NCI-H2227 (cell line): ENCODE measurements around the gene KCTD15.

Experiments used
- DNase-seq: peaks from one replicate; lab custom pipeline; 2025; ENCODE audit not compliant: unreplicated experiment; lab: John Stamatoyannopoulos, UW

KCTD15 gene, protein sequence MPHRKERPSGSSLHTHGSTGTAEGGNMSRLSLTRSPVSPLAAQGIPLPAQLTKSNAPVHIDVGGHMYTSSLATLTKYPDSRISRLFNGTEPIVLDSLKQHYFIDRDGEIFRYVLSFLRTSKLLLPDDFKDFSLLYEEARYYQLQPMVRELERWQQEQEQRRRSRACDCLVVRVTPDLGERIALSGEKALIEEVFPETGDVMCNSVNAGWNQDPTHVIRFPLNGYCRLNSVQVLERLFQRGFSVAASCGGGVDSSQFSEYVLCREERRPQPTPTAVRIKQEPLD

GRCh38 chr19:33796164-33796875, at the start of gene KCTD15:
TSS of gene KCTD15 (plus strand) at chr19:33796870. CDS start at chr19:33800455, 3,585 bp downstream.
- DNase-seq = peak; percentile 95

GRCh38 chr19:33747273-33747672, 49.4 kb upstream of the KCTD15 start:
- peak; percentile 79 for DNase-seq

DNA sequence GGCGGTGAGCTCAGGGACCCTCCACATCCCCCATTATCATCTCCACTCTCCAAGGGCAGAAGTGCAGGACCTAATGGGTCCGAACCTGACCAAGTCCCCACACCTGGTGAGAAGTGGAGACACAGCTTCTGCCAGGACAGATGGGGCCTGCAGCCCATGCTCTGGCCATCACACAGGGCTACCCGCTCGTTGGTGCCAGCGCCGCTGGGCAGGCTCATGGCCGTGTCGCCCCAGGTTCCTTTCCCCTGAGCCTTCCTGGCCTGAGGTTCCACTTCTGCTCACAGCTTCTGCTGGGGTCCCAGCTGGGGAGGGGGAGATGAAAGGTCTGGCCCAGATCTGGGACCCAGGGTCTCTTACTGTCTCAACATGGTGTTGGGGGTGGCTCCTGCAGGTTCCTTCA, 48.4 kb upstream of the KCTD15 start:
- DNase-seq = no peak

GRCh38 chr19:33749016-33749415, 47.7 kb upstream of the KCTD15 start:
- DNase-seq = no peak

GRCh38 chr19:33749619-33750175, 47.0 kb upstream of the KCTD15 start:
- no peak for DNase-seq

DNA sequence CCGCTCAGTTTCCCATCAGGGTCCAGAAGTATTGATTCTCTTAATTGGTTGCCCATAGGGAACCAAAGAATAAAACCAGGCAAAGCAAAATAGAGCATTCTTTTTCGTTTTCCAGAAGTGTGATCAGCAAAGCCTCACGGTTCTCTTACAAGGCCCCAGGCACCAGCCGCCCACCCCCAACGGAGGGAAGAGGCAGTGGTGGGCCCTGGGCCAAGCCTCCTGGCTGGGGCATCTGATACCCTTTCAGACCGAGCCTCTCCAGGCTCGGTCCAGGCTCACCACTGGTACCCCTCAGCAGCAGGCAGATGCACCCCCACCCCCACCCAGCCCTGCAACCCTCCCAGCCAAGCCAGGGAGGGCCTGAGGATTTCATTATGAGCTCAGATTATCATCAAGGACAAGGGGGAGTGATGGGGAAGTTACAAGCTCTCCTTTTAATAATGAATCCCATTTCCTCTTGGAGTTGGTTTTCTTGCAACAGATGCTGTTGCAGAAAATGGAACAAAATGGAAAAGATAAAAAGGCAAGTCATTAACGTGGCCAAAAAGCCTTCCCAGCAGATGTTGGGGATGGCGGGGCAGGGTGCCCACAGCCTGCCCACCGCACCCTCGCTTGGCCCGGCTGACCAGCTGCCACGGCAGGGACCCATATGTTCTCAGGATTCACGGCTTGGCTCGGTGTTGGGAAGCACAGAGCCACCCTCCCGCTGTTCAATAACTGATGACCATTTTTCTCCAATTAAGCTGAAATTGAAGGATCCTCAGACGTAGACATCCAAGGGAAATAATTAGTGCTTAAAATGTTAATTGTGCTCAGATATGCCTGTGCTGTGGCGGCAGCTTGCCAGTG, 45.9 kb upstream of the KCTD15 start:
- DNase-seq = no peak

DNA sequence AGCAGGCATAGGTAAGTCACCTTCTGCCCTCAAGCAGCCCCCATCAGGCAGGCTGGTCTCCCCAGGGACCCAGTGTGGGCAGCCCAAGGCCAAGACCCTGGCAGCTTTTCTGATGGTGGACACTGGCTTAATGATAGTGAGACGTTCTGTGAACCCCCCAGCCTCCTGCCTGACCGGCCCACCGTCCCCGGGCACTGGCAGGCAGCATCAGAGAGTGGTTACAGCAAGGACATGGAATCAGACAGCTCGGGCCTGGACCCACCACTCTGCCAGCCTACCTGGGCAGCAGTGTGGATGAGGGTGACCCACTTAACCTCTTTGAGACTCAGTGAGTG, 45.3 kb upstream of the KCTD15 start:
- no peak for DNase-seq

- no peak for DNase-seq
Measured at GRCh38 chr19:33752018-33752800, 44.5 kb upstream of the KCTD15 start.

DNA sequence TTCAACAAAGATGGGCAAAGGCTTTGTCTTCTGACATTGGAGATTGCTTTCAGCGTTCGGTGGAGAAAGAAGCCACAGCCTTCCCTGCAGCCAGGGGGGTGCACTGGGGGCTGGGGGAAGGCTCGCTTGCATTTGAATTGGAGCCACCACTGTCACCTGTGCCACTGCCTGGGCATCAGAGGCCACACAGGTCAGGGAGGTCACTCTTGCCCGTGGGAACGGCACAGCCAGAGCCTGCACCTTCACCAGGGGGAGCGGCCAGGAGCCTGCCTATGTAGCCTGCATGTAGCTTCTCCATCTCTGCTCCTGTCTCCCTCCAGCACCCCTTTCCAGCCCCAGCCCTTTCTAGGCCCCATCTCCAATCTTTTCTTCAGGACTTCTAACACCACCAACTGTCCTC, 43.7 kb upstream of the KCTD15 start:
- DNase-seq = no peak

DNA sequence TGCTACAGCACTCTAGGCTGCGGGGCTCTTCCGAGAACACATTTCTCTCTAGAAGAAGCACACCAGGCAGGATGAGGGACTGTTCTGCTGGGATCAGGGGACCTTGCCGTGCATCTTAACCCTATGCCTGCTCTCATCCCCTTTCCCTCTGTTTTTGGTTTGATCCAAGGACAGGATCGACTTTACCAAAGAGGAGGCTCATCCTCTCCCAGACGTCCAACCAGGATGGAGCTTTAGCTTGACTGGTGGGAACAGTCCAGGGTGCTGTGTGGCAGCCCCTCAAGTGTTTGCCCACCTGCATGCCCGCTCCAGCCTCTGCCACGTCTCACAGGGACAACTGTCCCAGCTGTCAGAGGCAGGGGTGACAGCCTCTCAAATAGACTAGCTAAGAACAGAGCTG, 42.3 kb upstream of the KCTD15 start:
- DNase-seq = no peak

DNA sequence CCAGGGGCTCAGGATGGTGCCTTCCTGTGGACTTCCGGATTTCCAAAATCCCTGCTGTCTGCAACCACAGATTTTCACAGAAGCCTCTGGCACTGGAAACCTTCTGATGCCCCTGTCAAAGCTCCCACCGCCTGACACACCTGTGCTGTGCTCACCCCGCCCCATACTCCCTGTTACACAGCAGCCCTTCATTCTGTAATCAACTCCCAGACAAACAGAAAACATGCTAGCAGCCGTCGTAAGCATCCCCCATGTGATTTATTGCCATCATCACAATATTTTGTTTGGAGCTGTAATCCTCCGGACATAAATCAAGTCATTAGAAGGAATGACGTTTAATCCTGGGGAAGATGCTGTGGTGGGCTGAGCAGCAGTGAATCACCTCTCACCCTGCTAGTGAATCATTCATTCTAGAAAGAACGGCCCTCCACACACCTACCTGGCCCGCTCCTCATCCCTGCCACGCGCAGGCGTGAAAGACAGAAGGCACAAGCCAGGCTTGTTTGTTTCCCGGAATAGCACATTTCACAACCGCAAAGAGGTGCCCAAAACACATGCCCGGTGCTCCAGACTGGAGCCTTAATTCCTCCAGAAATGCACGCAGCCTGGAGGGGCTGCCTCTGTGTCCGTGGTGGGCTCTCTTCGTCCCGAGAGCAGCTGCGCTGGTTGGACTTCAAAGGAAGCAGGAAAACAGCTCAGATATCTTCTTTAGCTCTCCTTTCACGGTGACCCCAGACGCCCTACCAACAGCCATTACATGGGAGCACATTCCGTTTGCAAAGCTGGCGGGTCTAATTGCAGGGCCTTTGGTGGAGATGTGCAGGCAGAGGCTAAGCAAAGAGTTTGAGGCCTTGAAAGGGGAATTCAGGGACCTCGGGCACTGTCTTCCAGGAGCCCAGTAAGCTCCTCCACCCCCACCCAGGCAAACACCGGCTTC, 41.3 kb upstream of the KCTD15 start:
- DNase-seq = peak; percentile 89

- no peak for DNase-seq
Measured at GRCh38 chr19:33756177-33756576, 40.5 kb upstream of the KCTD15 start.

- DNase-seq = peak; percentile 92
Measured at GRCh38 chr19:33758541-33759013, 38.1 kb upstream of the KCTD15 start.

- DNase-seq = no peak
Measured at GRCh38 chr19:33759356-33759755, 37.3 kb upstream of the KCTD15 start.

GRCh38 chr19:33763633-33764371, 32.9 kb upstream of the KCTD15 start:
- no peak for DNase-seq

DNA sequence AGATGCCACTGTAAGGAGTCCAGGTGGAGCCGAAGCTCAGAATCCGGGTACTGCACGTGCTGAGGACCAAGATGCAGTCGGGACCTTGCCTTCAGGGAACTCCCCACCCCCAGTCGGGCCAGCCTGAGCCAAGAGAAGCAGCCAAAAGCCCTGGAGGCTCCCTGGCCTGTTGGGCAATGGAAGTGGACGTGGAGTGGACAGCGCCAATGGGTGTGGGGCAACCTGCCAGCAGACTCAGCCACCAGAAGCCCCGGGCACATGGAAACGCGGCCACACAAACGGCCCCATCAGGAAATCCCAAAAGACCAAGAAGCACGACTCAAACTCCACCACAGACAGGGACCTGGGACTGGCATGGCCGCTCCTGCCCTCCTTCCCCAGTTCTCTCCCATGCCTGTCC, 30.0 kb upstream of the KCTD15 start:
- DNase-seq = no peak

DNA sequence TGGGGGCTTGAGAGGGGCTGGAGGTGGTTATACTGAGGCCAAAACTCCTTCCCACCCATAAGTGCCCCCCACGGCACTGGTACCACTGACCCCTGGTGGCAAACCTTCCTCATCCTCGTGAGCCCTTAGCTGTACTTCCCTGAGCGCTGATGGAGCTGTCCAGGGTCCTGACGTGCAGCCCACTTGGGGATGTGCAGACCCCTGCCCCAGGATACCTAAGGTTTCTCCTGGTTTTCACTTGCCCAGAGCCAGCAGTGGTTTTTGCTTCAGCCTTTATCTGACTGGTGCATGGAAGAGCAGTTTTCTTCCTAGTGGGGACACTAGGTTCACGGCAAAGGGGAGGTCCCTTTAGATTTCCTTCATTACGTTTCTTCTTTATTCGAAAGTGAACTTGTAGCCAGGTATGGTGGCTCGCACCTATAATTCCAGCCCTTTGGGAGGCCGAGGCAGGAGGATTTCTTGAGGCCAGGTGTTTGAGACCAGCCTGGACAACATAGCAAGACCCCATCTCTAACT, 28.7 kb upstream of the KCTD15 start:
- no peak for DNase-seq

DNA sequence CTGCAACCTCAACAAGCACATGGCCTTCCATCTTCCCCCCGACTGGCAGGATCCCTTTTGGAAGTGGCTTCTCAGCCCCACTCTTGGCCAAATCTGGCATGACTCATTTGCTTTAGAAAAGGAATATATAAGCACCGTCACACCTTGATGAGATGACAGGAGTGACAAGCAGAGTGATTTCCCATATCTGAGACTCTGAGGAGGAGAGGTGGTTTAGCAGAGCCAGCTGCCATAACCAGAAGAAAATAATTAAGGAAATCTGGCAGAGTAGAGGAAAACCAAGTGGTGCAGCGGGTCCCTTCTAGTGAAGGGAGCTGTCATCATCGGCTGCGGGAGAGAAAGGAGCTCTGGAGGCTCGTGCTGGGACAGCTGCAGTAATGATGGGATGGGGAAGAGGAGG, 27.5 kb upstream of the KCTD15 start:
- DNase-seq = no peak

- no peak for DNase-seq
Measured at GRCh38 chr19:33770107-33770506, 26.6 kb upstream of the KCTD15 start.
